Uterus (tissue), 2 donors: ENCODE results near the gene SURF2.

Source experiments
- POLR2A ChIP-seq, 2 donors: fragments of 450-650 bp; IDR thresholded peaks; one replicate each; pipeline ENCODE4 v1.6.1; 2016; ENCODE audit warnings: antibody characterized with exemption in 2 of 2, mild to moderate bottlenecking in 1 of 2, moderate library complexity in 1 of 2
- TF ChIP-seq, protein P1 (sequence below), 4 experiments: fragments of 200-600 bp in 2 of 4; fragments of 450-650 bp in 2 of 4; sonication (generic) in 2 of 4; IDR thresholded peaks; one replicate each; pipeline ENCODE4 v1.5.1; 2016 to 2019; ENCODE audit warnings: antibody characterized with exemption in 4 of 4, mild to moderate bottlenecking in 2 of 4, moderate library complexity in 1 of 4

DNA sequence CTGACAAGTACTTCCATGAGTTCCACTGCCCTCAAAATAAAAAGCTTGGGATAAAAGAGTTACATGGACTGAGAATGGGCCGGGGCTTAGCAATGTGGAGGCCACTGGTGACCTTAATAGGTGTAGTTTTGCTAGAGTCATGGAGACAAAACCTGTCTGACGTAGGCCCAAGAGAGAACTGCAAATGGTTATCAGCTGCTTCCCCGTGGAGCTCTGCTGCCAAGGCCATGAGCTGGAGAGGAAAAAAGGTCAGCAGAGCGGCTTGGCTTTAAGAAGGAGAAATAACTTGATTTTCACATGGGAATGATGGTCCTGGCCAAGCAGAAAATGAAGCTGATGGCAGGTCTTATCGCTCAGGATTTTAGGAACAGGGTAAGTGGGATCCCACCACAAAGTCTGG, 16.7 kb upstream of the SURF2 start:
- TF ChIP-seq, protein P1, sequence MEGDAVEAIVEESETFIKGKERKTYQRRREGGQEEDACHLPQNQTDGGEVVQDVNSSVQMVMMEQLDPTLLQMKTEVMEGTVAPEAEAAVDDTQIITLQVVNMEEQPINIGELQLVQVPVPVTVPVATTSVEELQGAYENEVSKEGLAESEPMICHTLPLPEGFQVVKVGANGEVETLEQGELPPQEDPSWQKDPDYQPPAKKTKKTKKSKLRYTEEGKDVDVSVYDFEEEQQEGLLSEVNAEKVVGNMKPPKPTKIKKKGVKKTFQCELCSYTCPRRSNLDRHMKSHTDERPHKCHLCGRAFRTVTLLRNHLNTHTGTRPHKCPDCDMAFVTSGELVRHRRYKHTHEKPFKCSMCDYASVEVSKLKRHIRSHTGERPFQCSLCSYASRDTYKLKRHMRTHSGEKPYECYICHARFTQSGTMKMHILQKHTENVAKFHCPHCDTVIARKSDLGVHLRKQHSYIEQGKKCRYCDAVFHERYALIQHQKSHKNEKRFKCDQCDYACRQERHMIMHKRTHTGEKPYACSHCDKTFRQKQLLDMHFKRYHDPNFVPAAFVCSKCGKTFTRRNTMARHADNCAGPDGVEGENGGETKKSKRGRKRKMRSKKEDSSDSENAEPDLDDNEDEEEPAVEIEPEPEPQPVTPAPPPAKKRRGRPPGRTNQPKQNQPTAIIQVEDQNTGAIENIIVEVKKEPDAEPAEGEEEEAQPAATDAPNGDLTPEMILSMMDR (IDR thresholded peaks at IDR 0.05): no peak
- TF ChIP-seq POLR2A (IDR thresholded peaks at IDR 0.05): no peak
